SK-N-SH (cell line): ENCODE measurements around the gene G6PD. TPM values are rescaled to one million over a fixed set of nuclear protein-coding genes. Genes with fewer than 3 reads are reported as not detected.
"Not testable (repeated sequence)": the region's sequence is repeated elsewhere in the genome, so short reads cannot be mapped to it uniquely, and the experiment has no call there.

ENCODE experiments used
- CTCF ChIA-PET: fragments of 300-600, 350-600 bp; formaldehyde crosslinking; extraction: SDS; loops from one replicate; lab custom pipeline; 2021; lab: Yijun Ruan, JAX
- POLR2A ChIA-PET: fragments of 350-600 bp; sonication (Branson Sonifier 250); formaldehyde crosslinking; extraction: SDS; loops from one replicate; lab custom pipeline; 2020; ENCODE audit warnings: antibody characterized with exemption, inconsistent platforms; lab: Yijun Ruan, JAX
- DNase-seq: peaks from one replicate; pipeline ENCODE4 v3.0.0; 2012
- H2AFZ ChIP-seq: fragments of 200-600 bp; sonication (generic); 2 replicates; pipeline ENCODE4 v1.8.1; 2016; ENCODE audit warnings: antibody characterized with exemption, mild to moderate bottlenecking, low read depth
- H3F3A ChIP-seq: fragments of 200-600 bp; sonication (generic); replicated peaks from 2 replicates; pipeline ENCODE3; 2016; ENCODE audit warnings: antibody characterized with exemption, mild to moderate bottlenecking; ENCODE audit not compliant: insufficient read depth
- H3K27ac ChIP-seq, 2 experiments: fragments of 200-500 bp in 1 of 2; fragments of 200-600 bp in 1 of 2; sonication (Bioruptor generic) in 1 of 2; sonication (generic), shearing (Covaris generic) in 1 of 2; 2 replicates each; pipeline versions ENCODE4 v1.5.1 to v1.6.1; 2014 to 2016; ENCODE audit warnings: low read depth in 2 of 2, inconsistent platforms in 1 of 2, low read length in 1 of 2, mild to moderate bottlenecking in 1 of 2, mixed read lengths in 1 of 2
- H3K27me3 ChIP-seq: fragments of 200-600 bp; sonication (generic), shearing (Covaris generic); 2 replicates; pipeline ENCODE4 v1.6.1; 2016; ENCODE audit warnings: mixed run types; ENCODE audit not compliant: insufficient read depth
- H3K36me3 ChIP-seq, 2 experiments: fragments of 200-500 bp in 1 of 2; fragments of 200-600 bp in 1 of 2; sonication (Bioruptor generic) in 1 of 2; sonication (generic) in 1 of 2; replicated peaks in 1 of 2; 2 replicates each; pipeline versions ENCODE3 to v1.5.1; 2014 to 2016; ENCODE audit warnings: low read length in 1 of 2, mild to moderate bottlenecking in 1 of 2; ENCODE audit not compliant: insufficient read depth in 2 of 2, control insufficient read depth in 1 of 2
- H3K4me1 ChIP-seq, 2 experiments: fragments of 200-500 bp in 1 of 2; fragments of 200-600 bp in 1 of 2; sonication (Bioruptor generic) in 1 of 2; sonication (generic), shearing (Covaris generic) in 1 of 2; 2 replicates each; pipeline versions ENCODE4 v1.5.1 to v1.6.1; 2014 to 2016; ENCODE audit warnings: low read depth in 1 of 2, low read length in 1 of 2, mixed run types in 1 of 2; ENCODE audit not compliant: insufficient read depth in 2 of 2, control insufficient read depth in 1 of 2
- H3K4me2 ChIP-seq: fragments of 200-600 bp; sonication (generic), shearing (Covaris generic); 2 replicates; pipeline ENCODE4 v1.6.1; 2017; ENCODE audit warnings: mixed run types
- H3K4me3 ChIP-seq, 2 experiments: fragments of 200-500 bp in 1 of 2; fragments of 200-600 bp in 1 of 2; sonication (Bioruptor generic) in 1 of 2; sonication (generic), shearing (Covaris generic) in 1 of 2; 2 replicates each; pipeline versions ENCODE4 v1.5.1 to v1.8.1; 2014 to 2016; ENCODE audit warnings: low read depth in 2 of 2, inconsistent platforms in 1 of 2, low read length in 1 of 2, mild to moderate bottlenecking in 1 of 2, mixed read lengths in 1 of 2, moderate library complexity in 1 of 2
- H3K79me2 ChIP-seq: fragments of 200-600 bp; sonication (generic); 2 replicates; pipeline ENCODE4 v1.8.1; 2017; ENCODE audit warnings: mild to moderate bottlenecking; ENCODE audit not compliant: insufficient read depth
- H3K9ac ChIP-seq: fragments of 200-600 bp; sonication (generic); 2 replicates; pipeline ENCODE4 v1.6.1; 2017; ENCODE audit warnings: mixed run types
- H3K9me2 ChIP-seq: fragments of 200-600 bp; sonication (generic); 2 replicates; pipeline ENCODE4 v1.6.1; 2017; ENCODE audit warnings: mixed run types
- H3K9me3 ChIP-seq: fragments of 200-600 bp; sonication (generic); 2 replicates; pipeline ENCODE4 v1.6.1; 2017; ENCODE audit warnings: mixed run types, mild to moderate bottlenecking, moderate library complexity
- H4K20me1 ChIP-seq: fragments of 200-600 bp; sonication (generic); 2 replicates; pipeline ENCODE4 v1.6.1; 2017; ENCODE audit warnings: mild to moderate bottlenecking, mixed run types; ENCODE audit not compliant: insufficient read depth
- ELF1 ChIP-seq: IDR thresholded peaks from 2 replicates; pipeline ENCODE4 v1.4.0; 2012
- EZH2phosphoT487 ChIP-seq: fragments of 200-600 bp; sonication (generic); IDR thresholded peaks from 2 replicates; pipeline ENCODE4 v1.6.1; 2017; ENCODE audit warnings: low read depth, mixed run types, mild to moderate bottlenecking, antibody characterized with exemption, moderate library complexity, borderline replicate concordance
- FOSL2 ChIP-seq: IDR thresholded peaks from 2 replicates; pipeline ENCODE4 v1.4.0; 2012; ENCODE audit warnings: low read depth, mild to moderate bottlenecking, moderate library complexity, borderline replicate concordance
- FOXJ3 ChIP-seq: sonication (generic); formaldehyde crosslinking; IDR thresholded peaks from 2 replicates; pipeline ENCODE4 v1.5.1; 2020; ENCODE audit warnings: mild to moderate bottlenecking, missing genetic modification reagents
- GABPA ChIP-seq: IDR thresholded peaks from 2 replicates; pipeline ENCODE4 v1.4.0; 2012; ENCODE audit warnings: low read depth, mild to moderate bottlenecking
- MXI1 ChIP-seq: IDR thresholded peaks from 2 replicates; pipeline ENCODE4 v1.6.1; 2012; ENCODE audit warnings: mild to moderate bottlenecking, low read depth, low read length, improper control_type of control experiment
- NRF1 ChIP-seq: IDR thresholded peaks from 2 replicates; pipeline ENCODE4 v1.6.1; 2012; ENCODE audit warnings: low read depth, mild to moderate bottlenecking, low read length
- POLR2AphosphoS5 ChIP-seq: IDR thresholded peaks from 2 replicates; pipeline ENCODE4 v1.6.1; 2012; ENCODE audit warnings: low read depth, low read length
- RAD21 ChIP-seq: IDR thresholded peaks from 2 replicates; pipeline ENCODE4 v1.6.1; 2012; ENCODE audit warnings: mild to moderate bottlenecking, low read length
- RFX5 ChIP-seq: IDR thresholded peaks from 2 replicates; pipeline ENCODE4 v1.6.1; 2012; ENCODE audit warnings: mild to moderate bottlenecking, improper control_type of control experiment, low read length
- RXRA ChIP-seq: IDR thresholded peaks from 2 replicates; pipeline ENCODE4 v1.4.0; 2012; ENCODE audit warnings: low read depth, mild to moderate bottlenecking, borderline replicate concordance
- SMC3 ChIP-seq: IDR thresholded peaks from 2 replicates; pipeline ENCODE4 v1.6.1; 2012; ENCODE audit warnings: low read depth, low read length, improper control_type of control experiment
- TAF1 ChIP-seq: IDR thresholded peaks from 2 replicates; pipeline ENCODE4 v1.6.1; 2012; ENCODE audit warnings: low read depth, mild to moderate bottlenecking, low read length, moderate library complexity, borderline replicate concordance
- YY1 ChIP-seq: IDR thresholded peaks from 2 replicates; pipeline ENCODE4 v1.4.0; 2012; ENCODE audit warnings: low read depth, mild to moderate bottlenecking
- WGBS: methylation state at CpG from one replicate; pipeline ENCODE4 v1.1.6; 2017; ENCODE audit warnings: low lambda C conversion rate; 5-methylcytosine and 5-hydroxymethylcytosine counted together
- polyA plus RNA-seq, 3 experiments: library from polyadenylated mRNA; depleted of rRNA; stranded (reverse); fragments of >200 nt; gene quantifications; 2 replicates each; pipeline ENCODE4 v1.2.3, GENCODE V29; 2012
- TF ChIP-seq, protein P1 (sequence below): fragments of 200-600 bp; sonication (generic); IDR thresholded peaks from 2 replicates; pipeline ENCODE4 v1.6.1; 2017; ENCODE audit warnings: antibody characterized with exemption, mild to moderate bottlenecking, moderate library complexity
- TF ChIP-seq, protein P2 (sequence below): IDR thresholded peaks from 2 replicates; pipeline ENCODE4 v1.6.1; 2012; ENCODE audit warnings: mild to moderate bottlenecking, low read depth, low read length, moderate library complexity
- TF ChIP-seq, protein P3 (sequence below): IDR thresholded peaks from 2 replicates; pipeline ENCODE4 v1.4.0; 2012; ENCODE audit warnings: low read depth, borderline replicate concordance
- TF ChIP-seq, protein P4 (sequence below): IDR thresholded peaks from 2 replicates; pipeline ENCODE4 v1.4.0; 2012; ENCODE audit warnings: low read depth

The G6PD gene
- polyA plus RNA-seq, 1 of the 3 experiments (the other 2 are of a cell fraction) = 131 TPM

DNA sequence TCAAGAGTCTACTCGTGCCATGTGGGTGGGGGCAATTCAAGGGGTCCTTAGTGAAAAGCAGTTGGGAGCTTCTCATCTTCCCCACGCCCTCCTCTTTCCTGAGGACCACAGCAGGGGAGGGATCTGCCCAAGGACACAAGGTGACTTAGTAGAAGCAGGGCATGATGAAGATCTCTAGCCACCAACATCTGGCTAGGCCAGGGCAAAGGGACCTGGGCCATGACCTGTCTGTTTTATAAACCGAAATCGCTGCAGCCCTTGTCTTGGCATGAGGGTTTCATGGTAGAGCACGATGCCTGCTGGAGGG lies 5.1 kb downstream of the G6PD start (continued):
- TF ChIP-seq, protein P1, sequence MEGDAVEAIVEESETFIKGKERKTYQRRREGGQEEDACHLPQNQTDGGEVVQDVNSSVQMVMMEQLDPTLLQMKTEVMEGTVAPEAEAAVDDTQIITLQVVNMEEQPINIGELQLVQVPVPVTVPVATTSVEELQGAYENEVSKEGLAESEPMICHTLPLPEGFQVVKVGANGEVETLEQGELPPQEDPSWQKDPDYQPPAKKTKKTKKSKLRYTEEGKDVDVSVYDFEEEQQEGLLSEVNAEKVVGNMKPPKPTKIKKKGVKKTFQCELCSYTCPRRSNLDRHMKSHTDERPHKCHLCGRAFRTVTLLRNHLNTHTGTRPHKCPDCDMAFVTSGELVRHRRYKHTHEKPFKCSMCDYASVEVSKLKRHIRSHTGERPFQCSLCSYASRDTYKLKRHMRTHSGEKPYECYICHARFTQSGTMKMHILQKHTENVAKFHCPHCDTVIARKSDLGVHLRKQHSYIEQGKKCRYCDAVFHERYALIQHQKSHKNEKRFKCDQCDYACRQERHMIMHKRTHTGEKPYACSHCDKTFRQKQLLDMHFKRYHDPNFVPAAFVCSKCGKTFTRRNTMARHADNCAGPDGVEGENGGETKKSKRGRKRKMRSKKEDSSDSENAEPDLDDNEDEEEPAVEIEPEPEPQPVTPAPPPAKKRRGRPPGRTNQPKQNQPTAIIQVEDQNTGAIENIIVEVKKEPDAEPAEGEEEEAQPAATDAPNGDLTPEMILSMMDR = no peak
- no peak for TF ChIP-seq SMC3
- no peak for TF ChIP-seq RXRA
- no peak for TF ChIP-seq MXI1
- TF ChIP-seq RFX5 = no peak

DNA sequence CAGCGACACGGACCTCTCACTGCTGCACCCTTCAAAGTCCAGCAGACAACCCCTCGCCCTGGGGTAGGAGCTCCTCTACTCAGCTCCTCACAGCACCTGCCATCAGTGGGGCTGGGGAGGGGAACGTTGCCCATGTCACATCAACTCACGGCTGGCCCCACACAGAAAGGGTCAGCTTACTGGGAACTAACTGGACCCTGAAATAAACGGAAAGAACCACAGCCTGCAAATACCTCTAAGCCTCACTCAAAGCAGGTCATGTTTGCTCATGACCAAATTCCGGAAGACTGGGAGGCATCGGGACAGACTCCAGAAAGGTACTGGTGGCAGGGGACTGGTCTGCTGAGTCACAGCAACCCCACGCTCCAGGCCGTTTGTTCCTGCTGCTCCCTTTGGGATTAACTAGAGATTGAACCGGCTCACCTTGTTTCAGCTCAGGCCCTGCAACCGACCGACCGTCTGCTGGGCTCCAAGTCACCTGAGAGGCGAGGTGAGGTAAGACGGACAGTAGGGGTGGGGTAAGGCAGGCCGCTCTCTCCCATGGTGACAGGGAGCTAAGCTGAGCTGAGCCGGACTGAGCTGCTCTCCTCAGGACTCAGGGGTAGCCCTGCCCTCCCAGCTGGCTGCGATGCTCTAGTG lies 5.6 kb downstream of the G6PD start:
- no peaks in the 10 kb centered on the region for H3K9me3 ChIP-seq
- peak overlapping the region in 1 of 2 experiments; percentile 92; a peak in 2 of 4 replicates for H3K27ac ChIP-seq
- no peak overlapping the region for H3K4me3 ChIP-seq
- no peak for DNase-seq
- H4K20me1 ChIP-seq = no peaks in the 10 kb centered on the region
- ChIA-PET POLR2A (interaction anchor here (2.0 kb wide), 1 partner anchor 14 kb away, joined by 5 read pairs; no protein-coding TSS in a partner anchor), CTCF (interaction anchor here (0.7 kb wide), 1 partner anchor 233 kb away, joined by 3 read pairs; no protein-coding TSS in a partner anchor)
- 43% methylated on average over 16 of the region's 19 CpGs for WGBS
- H3F3A ChIP-seq = no peaks in the 10 kb centered on the region
- H3K79me2 ChIP-seq = peaks cover 39% of the 10 kb centered on the region
- peaks cover 14 to 16% of the 10 kb centered on the region in 2 experiments; a peak in 3 of 4 replicates for H3K4me1 ChIP-seq
- no peak overlapping the region for H3K9ac ChIP-seq
- no peaks in the 10 kb centered on the region; the same call in 1 of the 2 replicates for H3K27me3 ChIP-seq
- no peak overlapping the region for H2AFZ ChIP-seq
- TF ChIP-seq NRF1 (no peak), RAD21 (no peak), SMC3 (no peak), EZH2phosphoT487 (no peak), POLR2AphosphoS5 (no peak), YY1 (no peak), ELF1 (no peak), FOXJ3 (CRISPR knock-in tag) (no peak), FOSL2 (no peak), GABPA (no peak), TAF1 (no peak)
- TF ChIP-seq, protein P2, sequence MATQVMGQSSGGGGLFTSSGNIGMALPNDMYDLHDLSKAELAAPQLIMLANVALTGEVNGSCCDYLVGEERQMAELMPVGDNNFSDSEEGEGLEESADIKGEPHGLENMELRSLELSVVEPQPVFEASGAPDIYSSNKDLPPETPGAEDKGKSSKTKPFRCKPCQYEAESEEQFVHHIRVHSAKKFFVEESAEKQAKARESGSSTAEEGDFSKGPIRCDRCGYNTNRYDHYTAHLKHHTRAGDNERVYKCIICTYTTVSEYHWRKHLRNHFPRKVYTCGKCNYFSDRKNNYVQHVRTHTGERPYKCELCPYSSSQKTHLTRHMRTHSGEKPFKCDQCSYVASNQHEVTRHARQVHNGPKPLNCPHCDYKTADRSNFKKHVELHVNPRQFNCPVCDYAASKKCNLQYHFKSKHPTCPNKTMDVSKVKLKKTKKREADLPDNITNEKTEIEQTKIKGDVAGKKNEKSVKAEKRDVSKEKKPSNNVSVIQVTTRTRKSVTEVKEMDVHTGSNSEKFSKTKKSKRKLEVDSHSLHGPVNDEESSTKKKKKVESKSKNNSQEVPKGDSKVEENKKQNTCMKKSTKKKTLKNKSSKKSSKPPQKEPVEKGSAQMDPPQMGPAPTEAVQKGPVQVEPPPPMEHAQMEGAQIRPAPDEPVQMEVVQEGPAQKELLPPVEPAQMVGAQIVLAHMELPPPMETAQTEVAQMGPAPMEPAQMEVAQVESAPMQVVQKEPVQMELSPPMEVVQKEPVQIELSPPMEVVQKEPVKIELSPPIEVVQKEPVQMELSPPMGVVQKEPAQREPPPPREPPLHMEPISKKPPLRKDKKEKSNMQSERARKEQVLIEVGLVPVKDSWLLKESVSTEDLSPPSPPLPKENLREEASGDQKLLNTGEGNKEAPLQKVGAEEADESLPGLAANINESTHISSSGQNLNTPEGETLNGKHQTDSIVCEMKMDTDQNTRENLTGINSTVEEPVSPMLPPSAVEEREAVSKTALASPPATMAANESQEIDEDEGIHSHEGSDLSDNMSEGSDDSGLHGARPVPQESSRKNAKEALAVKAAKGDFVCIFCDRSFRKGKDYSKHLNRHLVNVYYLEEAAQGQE = no peak
- TF ChIP-seq, protein P3, sequence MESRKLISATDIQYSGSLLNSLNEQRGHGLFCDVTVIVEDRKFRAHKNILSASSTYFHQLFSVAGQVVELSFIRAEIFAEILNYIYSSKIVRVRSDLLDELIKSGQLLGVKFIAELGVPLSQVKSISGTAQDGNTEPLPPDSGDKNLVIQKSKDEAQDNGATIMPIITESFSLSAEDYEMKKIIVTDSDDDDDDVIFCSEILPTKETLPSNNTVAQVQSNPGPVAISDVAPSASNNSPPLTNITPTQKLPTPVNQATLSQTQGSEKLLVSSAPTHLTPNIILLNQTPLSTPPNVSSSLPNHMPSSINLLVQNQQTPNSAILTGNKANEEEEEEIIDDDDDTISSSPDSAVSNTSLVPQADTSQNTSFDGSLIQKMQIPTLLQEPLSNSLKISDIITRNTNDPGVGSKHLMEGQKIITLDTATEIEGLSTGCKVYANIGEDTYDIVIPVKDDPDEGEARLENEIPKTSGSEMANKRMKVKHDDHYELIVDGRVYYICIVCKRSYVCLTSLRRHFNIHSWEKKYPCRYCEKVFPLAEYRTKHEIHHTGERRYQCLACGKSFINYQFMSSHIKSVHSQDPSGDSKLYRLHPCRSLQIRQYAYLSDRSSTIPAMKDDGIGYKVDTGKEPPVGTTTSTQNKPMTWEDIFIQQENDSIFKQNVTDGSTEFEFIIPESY = no peak
- TF ChIP-seq, protein P4, sequence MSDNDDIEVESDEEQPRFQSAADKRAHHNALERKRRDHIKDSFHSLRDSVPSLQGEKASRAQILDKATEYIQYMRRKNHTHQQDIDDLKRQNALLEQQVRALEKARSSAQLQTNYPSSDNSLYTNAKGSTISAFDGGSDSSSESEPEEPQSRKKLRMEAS = no peak
- peaks cover 0 to 3% of the 10 kb centered on the region in 2 experiments for H3K36me3 ChIP-seq
- H3K9me2 ChIP-seq = no peaks in the 10 kb centered on the region
- H3K4me2 ChIP-seq = peak overlapping the region; percentile 64; the same call in 1 of the 2 replicates

DNA sequence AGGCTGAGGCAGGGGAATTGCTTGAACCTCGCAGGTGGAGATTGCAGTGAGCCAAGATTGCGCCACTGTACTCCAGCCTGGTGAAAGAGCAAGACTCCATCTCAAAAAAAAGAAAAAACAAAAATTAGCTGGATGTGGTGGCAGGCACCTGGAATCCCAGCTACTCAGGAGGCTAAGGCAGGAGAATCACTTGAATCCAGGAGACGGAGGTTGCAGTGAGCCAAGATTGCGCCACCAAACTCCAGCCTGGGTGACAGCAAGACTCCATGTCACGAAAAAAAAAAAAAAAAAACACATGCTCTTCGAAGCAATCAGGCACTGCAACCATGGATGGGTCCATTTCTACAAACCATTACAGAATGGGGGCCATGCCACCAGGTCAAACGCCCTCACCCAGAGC lies 6.3 kb downstream of the G6PD start:
- H3K9me3 ChIP-seq, H4K20me1 ChIP-seq, H3K9ac ChIP-seq, H3K9me2 ChIP-seq, H3K4me3 ChIP-seq, H2AFZ ChIP-seq, H3F3A ChIP-seq, H3K36me3 ChIP-seq, H3K4me2 ChIP-seq, H3K27ac ChIP-seq, H3K27me3 ChIP-seq, CTCF ChIA-PET, DNase-seq: not testable (repeated sequence)
- H3K79me2 ChIP-seq = peaks cover 32% of the 10 kb centered on the region
- peaks cover 11 to 16% of the 10 kb centered on the region in 2 experiments; a peak in 3 of 4 replicates for H3K4me1 ChIP-seq
- 68% methylated on average over 7 of the region's 7 CpGs for WGBS
- POLR2A ChIA-PET = interaction anchor here (2.0 kb wide), 1 partner anchor 13 kb away, joined by 5 read pairs; no protein-coding TSS in a partner anchor
